ENCODE results near the gene PDE8A. TPM values are rescaled to one million over a fixed set of nuclear protein-coding genes. Genes with fewer than 3 reads are reported as not detected.

Gene PDE8A
- total and polyA plus RNA-seq, 5 donors = 11.5 to 24.7 (median 19.4) TPM

DNA sequence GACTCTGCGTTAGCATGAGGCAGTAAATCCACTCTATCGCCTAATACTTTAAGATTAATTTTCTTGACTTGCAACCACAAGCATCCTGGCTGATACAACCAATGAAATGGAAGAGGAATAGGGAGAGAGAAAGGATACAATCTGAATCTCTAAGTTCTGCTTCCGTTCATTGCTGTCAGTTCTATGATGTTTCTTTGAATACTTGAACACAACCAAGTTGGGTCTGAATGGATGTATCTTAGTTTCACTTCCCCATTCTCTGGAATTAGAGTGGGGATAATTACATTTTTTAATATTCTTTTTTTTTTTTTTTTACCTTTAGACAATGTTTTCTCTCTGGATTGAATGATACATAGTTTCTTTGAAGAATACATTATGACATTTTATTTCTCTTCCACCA, 22.9 kb downstream of the PDE8A start:
- 91% methylated on average over 3 of the region's 3 CpGs for WGBS
- intact Hi-C loops (cut with DNase I) = no loop called here
- Histone ChIP-seq H3K4me1 (ENCODE audit: control insufficient read depth, insufficient read depth, low read length) (peaks cover 22% of the 10 kb centered on the region), H3K27ac (ENCODE audit: low read length) (peak overlapping the region; percentile 13), H3K27me3 (ENCODE audit: control insufficient read depth, insufficient read depth) (no peaks in the 10 kb centered on the region), H3K9me3 (ENCODE audit: control insufficient read depth, low read length) (no peaks in the 10 kb centered on the region), H3K4me3 (ENCODE audit: low read length) (no peak overlapping the region)
- ATAC-seq = no peak
- DNase-seq = no peak

DNA sequence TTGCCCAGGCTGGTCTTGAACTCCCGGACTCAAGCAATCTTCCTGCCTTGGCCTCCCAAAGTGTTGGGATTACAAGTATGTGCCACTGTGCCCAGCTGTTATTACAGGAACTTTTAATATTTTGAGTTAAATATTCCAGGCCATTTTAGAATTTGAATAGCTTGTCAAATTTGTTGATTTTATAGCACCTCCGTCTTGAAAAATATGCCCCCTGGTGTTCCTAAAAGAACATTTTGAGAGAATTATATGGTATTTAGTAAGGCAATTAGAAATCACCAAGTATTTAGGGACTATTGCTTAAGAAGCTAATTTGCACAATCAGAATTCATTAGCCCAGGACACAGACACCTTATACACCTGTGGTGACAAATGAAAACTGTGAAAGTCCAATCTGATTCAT, 23.7 kb downstream of the PDE8A start:
- intact Hi-C loops (cut with DNase I) = no loop called here
- H3K4me1 ChIP-seq (ENCODE audit: control insufficient read depth, insufficient read depth, low read length) = peaks cover 22% of the 10 kb centered on the region
- no peaks in the 10 kb centered on the region for H3K9me3 ChIP-seq (ENCODE audit: control insufficient read depth, low read length)
- no peaks in the 10 kb centered on the region for H3K27me3 ChIP-seq (ENCODE audit: control insufficient read depth, insufficient read depth)
- ATAC-seq (no peak), DNase-seq (no peak)
- no peak overlapping the region for H3K27ac ChIP-seq (ENCODE audit: low read length)
- WGBS = 77% methylated on average over 2 of the region's 2 CpGs
- no peak overlapping the region for H3K4me3 ChIP-seq (ENCODE audit: low read length)

DNA sequence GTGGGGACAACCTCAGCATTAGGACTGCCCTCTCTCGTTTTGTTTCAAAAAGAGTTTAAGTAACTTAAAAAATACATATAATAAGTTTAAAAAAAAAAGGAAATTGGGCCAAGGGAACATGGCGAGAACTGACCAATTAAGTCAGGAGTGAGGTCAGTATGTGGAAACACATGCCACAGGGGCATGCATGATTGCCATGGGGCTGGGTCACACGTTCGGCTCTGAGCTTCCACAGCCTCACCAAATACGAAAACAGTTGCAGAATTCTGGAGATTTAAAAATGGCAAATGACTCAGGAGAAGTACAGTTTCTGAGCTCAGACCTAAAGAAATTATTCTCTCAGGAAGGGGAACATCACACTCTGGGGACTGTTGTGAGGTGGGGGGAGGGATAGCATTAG, 24.1 kb downstream of the PDE8A start:
- Histone ChIP-seq H3K27me3 (ENCODE audit: control insufficient read depth, insufficient read depth) (no peaks in the 10 kb centered on the region), H3K9me3 (ENCODE audit: control insufficient read depth, low read length) (no peaks in the 10 kb centered on the region), H3K4me1 (ENCODE audit: control insufficient read depth, insufficient read depth, low read length) (peaks cover 21% of the 10 kb centered on the region), H3K4me3 (ENCODE audit: low read length) (no peak overlapping the region), H3K27ac (ENCODE audit: low read length) (no peak overlapping the region)
- WGBS = 58% methylated on average over 5 of the region's 5 CpGs
- DNase-seq (no peak), ATAC-seq (no peak)
- intact Hi-C loops (cut with DNase I) = no loop called here

DNA sequence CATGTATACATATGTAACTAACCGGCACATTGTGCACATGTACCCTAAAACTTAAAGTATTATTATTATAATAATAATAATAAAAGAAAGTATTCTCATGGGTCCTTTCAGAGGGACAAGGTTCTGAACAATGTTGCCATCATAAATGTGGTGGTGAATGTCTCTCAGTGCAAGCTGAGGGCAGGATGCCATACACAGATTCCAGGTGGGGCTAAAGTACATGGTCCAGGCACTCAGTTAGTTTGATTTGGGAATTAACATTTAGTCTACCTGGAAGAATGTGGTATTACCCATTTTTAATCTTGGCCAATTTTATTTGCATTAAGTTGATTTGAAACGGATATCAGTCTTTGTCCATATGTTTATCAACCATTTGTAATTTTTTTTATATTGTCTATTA, 24.5 kb downstream of the PDE8A start:
- Histone ChIP-seq H3K4me3 (ENCODE audit: low read length) (no peak overlapping the region), H3K4me1 (ENCODE audit: control insufficient read depth, insufficient read depth, low read length) (peaks cover 19% of the 10 kb centered on the region), H3K27me3 (ENCODE audit: control insufficient read depth, insufficient read depth) (no peaks in the 10 kb centered on the region), H3K27ac (ENCODE audit: low read length) (no peak overlapping the region), H3K9me3 (ENCODE audit: control insufficient read depth, low read length) (no peaks in the 10 kb centered on the region)
- intact Hi-C loops (cut with DNase I) = no loop called here
- 85% methylated on average over 2 of the region's 2 CpGs for WGBS
- no peak for DNase-seq
- ATAC-seq = no peak

DNA sequence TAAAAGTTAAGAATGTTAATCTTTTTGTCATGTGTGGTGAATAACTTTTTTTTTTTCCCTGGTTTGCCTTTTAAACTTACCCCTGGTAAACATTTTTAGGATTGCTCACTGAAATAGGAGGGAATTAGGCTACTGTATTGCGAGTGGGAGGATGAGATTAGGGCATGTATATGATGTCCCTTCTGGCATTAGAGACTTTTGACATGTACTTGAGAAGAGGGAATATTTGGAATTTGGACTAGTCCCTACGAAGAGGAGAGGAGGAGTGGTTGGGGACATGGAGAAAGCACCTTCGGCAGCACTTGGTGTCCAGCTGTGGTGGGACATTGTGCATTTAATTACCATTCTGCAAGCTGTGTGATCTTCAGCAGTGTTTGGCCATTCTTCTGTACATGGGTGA, 25.0 kb downstream of the PDE8A start:
- Histone ChIP-seq H3K27ac (ENCODE audit: low read length) (no peak overlapping the region), H3K4me3 (ENCODE audit: low read length) (no peak overlapping the region), H3K4me1 (ENCODE audit: control insufficient read depth, insufficient read depth, low read length) (peaks cover 16% of the 10 kb centered on the region), H3K9me3 (ENCODE audit: control insufficient read depth, low read length) (no peaks in the 10 kb centered on the region), H3K27me3 (ENCODE audit: control insufficient read depth, insufficient read depth) (no peaks in the 10 kb centered on the region)
- DNase-seq = no peak
- ATAC-seq = no peak
- intact Hi-C loops (cut with DNase I) = no loop called here
- 82% methylated on average over 3 of the region's 3 CpGs for WGBS

DNA sequence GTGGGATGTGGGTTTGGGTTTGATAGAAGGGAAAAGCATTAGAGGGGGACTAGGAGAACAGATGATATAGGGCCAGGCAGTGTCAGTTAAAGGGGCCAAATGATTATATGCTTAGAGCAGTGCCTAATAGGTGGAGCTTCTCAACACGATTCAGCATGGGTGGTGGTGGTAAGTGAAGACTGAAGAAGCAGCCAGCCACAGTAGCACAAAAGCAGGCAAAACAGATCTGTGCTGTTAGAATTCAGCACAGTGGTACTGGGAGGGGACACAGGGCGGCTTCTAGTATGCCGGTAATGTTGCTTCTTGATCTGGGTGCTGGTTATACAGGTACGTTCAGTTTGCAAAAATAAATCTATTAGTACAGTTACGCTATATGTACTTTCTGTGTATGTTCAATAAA, 25.5 kb downstream of the PDE8A start:
- intact Hi-C loops (cut with DNase I) = no loop called here
- Histone ChIP-seq H3K9me3 (ENCODE audit: control insufficient read depth, low read length) (no peaks in the 10 kb centered on the region), H3K4me1 (ENCODE audit: control insufficient read depth, insufficient read depth, low read length) (peaks cover 16% of the 10 kb centered on the region), H3K27me3 (ENCODE audit: control insufficient read depth, insufficient read depth) (no peaks in the 10 kb centered on the region), H3K4me3 (ENCODE audit: low read length) (no peak overlapping the region), H3K27ac (ENCODE audit: low read length) (no peak overlapping the region)
- WGBS = 85% methylated on average over 5 of the region's 5 CpGs
- ATAC-seq = no peak
- no peak for DNase-seq

DNA sequence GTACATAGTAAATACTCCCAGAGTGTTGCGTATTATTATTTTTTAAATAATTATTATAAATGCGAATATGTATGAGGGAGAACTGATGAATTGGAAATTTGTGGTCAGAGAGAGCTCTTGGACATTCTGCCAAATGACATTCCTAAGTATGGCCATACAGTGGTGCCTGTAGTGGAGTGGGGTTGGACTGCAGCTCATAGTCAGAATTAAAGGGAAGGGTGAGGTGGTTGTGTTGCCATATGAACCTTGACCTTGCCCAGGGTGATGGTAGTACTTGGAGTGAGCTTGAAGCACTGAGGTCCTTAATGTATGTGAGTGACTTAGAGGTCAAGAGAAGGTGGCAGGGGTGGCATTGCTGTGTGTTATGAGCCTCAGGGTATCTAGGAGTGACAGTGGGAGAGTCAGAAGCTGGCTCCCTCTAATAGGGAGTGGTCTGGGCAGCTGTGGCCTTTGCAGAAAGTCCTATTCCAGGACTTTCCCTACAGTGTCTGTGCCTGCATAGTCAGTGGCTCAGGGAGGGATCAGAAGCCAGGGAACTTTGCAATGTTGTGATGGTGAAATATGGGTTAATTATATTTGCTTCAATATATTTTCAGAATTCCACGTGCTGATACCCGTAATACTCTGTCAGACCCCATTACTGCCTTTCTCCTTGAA, 26.2 kb downstream of the PDE8A start:
- Histone ChIP-seq H3K4me3 (ENCODE audit: low read length) (no peak overlapping the region), H3K4me1 (ENCODE audit: control insufficient read depth, insufficient read depth, low read length) (peaks cover 16% of the 10 kb centered on the region), H3K27ac (ENCODE audit: low read length) (no peak overlapping the region), H3K9me3 (ENCODE audit: control insufficient read depth, low read length) (no peaks in the 10 kb centered on the region), H3K27me3 (ENCODE audit: control insufficient read depth, insufficient read depth) (no peaks in the 10 kb centered on the region)
- DNase-seq (no peak), ATAC-seq (peak in 1 of 2 donors; percentile 21)
- WGBS = 51% methylated on average over 4 of the region's 4 CpGs
- intact Hi-C loops (cut with DNase I) = no loop called here

DNA sequence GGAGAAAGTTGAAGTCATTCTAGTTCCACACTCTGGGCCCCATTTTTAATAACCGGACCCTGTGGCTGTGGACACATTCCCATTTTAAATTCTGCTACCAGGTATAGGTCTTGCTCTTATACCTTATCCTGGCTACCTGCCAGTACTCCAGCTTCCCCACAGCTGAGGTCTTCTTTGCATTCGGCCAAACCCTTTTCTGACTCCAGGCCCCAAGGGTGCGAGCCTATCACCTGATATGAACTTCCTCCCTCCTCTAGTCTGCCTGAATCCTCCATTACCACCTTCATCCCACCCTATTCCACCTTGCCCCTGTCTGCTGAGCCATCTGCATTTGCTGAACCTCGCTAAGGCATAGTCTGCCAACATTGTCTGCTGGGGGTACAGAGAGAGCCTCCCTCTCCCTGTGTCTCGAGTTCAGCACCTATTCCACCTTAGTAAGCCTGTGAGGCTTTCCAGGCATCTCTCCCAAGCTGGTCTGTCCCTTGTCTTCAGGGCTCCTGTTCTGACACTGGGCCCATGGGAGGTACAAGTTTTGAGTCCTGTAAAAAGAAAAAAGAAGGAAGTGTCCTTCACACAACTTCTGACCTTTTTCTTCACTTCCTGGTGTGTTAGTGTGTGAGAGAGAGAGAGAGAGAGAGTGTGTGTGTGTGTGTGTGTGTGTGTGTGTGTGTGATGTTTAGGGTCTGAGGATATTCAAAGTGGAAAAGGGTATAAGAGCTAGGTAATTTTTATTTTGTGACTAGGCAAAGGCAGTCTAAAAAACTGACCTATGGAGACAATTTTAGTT, 27.0 kb downstream of the PDE8A start:
- H3K4me1 ChIP-seq (ENCODE audit: control insufficient read depth, insufficient read depth, low read length) = peaks cover 16% of the 10 kb centered on the region
- no peaks in the 10 kb centered on the region for H3K27me3 ChIP-seq (ENCODE audit: control insufficient read depth, insufficient read depth)
- WGBS = 69% methylated on average over 5 of the region's 5 CpGs
- H3K4me3 ChIP-seq (ENCODE audit: low read length) = no peak overlapping the region
- DNase-seq = no peak
- H3K27ac ChIP-seq (ENCODE audit: low read length) = peak overlapping the region; percentile 42
- ATAC-seq = peak in 1 of 2 donors; percentile 17
- no peaks in the 10 kb centered on the region for H3K9me3 ChIP-seq (ENCODE audit: control insufficient read depth, low read length)
- intact Hi-C loops (cut with DNase I) = no loop called here

DNA sequence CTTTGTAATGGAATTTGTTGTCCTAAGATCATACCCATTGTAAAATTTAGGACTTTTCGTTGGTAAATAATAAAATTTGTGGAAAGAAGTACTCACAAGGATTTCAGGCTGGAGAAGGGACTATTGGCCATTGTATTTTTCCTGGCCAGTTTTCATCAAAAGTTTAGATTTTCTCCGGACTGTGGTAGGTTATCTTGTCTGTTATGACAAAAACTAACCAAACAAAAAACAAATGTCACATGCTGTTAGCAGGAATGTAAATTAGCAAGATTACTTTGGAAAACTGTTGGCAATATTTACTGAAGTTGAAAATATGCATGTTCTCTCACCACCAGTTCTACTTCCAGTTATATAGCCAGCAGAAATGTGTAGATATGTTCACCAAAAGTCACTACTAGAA, 27.8 kb downstream of the PDE8A start:
- 49% methylated on average over 2 of the region's 2 CpGs for WGBS
- no peak overlapping the region for H3K27ac ChIP-seq (ENCODE audit: low read length)
- no peaks in the 10 kb centered on the region for H3K9me3 ChIP-seq (ENCODE audit: control insufficient read depth, low read length)
- intact Hi-C loops (cut with DNase I) = no loop called here
- no peak overlapping the region for H3K4me3 ChIP-seq (ENCODE audit: low read length)
- ATAC-seq (no peak), DNase-seq (no peak)
- H3K27me3 ChIP-seq (ENCODE audit: control insufficient read depth, insufficient read depth) = no peaks in the 10 kb centered on the region
- peaks cover 16% of the 10 kb centered on the region for H3K4me1 ChIP-seq (ENCODE audit: control insufficient read depth, insufficient read depth, low read length)

DNA sequence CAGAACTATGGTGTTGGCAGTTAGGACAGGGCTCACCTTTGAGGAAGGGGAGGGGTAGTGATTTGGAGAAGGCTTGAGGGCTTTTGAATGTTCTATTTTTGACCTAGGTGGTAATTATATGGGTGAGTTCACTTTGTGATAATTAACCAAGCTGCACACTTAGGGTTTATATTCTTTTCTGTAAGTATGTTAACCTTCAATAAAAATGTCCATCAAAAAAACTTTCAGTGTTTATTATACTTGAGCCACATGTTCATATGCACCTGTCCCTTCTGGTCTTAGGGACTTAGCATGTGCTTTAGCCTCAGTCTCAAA, 28.4 kb downstream of the PDE8A start:
- H3K9me3 ChIP-seq (ENCODE audit: control insufficient read depth, low read length) = no peaks in the 10 kb centered on the region
- intact Hi-C loops (cut with DNase I) = no loop called here
- H3K4me1 ChIP-seq (ENCODE audit: control insufficient read depth, insufficient read depth, low read length) = peaks cover 16% of the 10 kb centered on the region
- H3K27me3 ChIP-seq (ENCODE audit: control insufficient read depth, insufficient read depth) = no peaks in the 10 kb centered on the region
- DNase-seq (no peak), ATAC-seq (no peak)
- peak overlapping the region; percentile 90 for H3K27ac ChIP-seq (ENCODE audit: low read length)
- H3K4me3 ChIP-seq (ENCODE audit: low read length) = no peak overlapping the region

DNA sequence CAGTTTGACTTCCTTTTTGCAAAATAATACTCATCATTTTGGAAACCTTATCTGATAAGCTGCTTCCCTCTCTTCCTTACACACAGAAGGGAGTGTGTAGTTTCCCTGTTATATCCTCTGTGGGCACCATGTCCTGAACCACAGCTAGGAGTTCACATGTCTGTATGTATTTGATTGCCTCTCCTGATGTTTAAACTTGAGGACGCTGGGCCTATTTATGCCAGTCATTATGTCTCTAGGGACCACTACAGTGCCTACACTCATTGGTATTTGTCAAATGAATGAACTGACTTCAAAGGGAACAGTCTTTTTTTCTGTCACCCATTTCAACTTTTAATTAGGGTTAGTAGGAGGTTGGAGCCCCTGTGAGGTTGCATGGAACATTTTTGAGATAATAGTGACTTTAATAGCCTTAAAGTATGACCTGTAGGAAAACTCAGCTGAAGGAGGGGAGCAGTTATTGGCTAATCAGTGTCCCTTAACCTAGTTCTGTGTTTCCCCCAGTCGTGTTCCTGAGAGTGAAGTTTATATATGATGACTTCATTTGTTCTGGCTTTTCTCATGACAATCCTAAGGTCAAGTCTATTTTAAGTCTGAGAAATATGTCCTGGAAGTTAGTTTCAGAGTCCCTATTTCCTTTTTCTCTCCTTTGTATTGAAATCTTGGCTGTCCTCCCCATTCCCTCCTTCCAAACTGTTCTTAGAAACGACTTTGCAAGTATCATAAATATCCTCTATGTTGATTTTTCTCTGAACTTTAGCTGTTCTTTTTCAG, 28.9 kb downstream of the PDE8A start:
- H3K27me3 ChIP-seq (ENCODE audit: control insufficient read depth, insufficient read depth) = no peaks in the 10 kb centered on the region
- DNase-seq = no peak
- H3K4me3 ChIP-seq (ENCODE audit: low read length) = no peak overlapping the region
- peaks cover 16% of the 10 kb centered on the region for H3K4me1 ChIP-seq (ENCODE audit: control insufficient read depth, insufficient read depth, low read length)
- intact Hi-C loops (cut with DNase I) = no loop called here
- H3K9me3 ChIP-seq (ENCODE audit: control insufficient read depth, low read length) = no peaks in the 10 kb centered on the region
- WGBS = 2% methylated on average over 3 of the region's 3 CpGs
- H3K27ac ChIP-seq (ENCODE audit: low read length) = peak overlapping the region; percentile 90
- ATAC-seq = peak; percentile 57 to 86
